NCI-H345 treated with DMSO at 0.1 percent for 48 hours (cell line): ENCODE measurements around the gene OPCML.

Source experiments
- DNase-seq: peaks from one replicate; lab custom pipeline; 2025; ENCODE audit not compliant: unreplicated experiment; lab: John Stamatoyannopoulos, UW

OPCML gene

DNA sequence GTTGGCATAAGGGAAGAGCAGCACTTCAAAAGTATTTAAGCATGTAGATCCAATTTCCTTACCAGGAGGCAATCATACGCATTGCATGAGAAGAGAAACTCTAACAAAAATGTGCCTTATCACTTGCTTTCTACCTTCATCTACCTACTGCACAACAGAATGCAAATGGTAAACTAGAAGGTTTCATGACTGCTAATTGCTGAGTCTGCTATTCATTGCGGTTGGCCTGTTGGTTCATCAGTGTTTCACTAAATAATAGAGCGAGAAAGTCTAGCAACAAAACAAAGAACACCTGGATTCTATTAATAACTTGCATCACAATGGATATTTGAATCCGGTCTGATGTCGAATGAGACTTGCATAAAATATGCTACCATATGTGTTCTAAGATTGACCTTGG, 229.0 kb downstream of the OPCML start:
- no peak for DNase-seq

DNA sequence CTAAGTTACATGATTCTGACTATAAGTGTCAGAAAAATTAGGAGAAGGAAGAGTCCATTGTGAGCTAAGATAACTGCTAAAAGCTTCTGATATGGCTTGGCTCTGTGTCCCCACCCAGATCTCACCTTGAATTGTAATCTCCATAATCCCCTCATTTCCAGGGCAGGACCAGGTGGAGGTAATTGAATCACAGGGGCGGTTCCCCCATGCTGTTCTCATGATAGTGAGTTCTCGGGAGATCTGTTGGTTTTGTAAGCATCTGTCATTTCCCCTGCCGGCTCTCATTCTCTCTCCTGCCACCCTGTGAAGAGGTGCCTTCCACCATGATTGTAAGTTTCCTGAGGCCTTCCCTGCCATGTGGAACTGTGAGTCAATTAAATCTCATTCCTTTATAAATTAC, 230.2 kb downstream of the OPCML start:
- DNase-seq, result no peak

DNA sequence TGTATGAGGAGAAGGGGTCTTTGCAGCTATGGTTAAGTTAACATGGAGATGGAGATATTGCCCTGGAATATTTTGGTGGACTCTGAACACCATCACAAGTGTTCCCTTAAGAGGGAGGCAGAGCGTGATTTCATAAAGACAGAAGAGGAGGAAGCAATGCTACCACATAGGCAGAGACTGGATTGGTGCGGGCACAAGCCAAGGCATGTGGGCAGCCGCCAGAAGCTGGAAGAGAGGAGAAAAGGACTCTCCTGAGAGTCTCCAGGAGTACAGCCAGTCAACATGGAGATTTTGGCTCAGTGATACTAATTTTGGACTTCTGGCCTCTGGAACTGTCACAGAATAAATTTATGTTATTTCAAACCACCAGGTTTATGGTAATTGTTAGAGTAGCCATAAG, 231.6 kb downstream of the OPCML start:
- DNase-seq, result no peak

DNA sequence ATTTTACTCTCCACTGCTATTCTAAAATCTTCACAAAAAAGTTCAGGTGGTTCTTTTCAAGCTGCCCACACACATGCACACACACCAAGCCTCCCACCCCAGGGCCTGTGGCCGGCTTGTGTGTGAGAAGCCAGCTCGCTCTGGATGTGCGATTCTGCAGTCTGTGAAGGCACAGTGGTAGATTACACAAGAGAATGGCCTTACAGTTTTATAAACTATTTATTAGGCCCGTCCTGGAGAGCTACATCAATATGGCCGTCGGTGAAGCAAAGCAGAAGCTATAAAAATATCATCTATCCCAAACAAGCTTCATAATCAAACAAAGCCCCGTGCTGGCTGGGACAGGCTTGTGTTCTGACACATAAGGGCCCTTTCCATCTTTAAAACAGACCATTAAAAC, 240.5 kb downstream of the OPCML start:
- no peak for DNase-seq

DNA sequence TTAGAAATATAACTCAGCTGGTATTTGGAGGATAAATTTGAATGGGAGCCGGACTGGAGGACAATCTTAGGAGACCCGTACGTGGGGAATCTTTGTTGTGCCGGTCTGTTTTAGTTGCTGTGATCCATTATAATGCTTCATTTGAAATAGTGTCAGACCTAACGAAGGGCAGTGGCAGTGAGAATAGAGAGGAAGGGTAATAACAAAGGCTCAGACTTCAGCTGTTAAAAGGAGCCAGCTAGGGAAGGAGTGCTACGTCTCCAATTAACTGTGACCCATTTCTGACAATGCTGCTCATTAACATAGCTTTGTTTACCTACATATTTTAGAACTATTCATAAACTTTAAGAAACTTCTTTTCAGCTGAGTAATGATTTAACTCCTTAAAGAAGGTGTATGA, 246.9 kb downstream of the OPCML start:
- DNase-seq, result no peak

DNA sequence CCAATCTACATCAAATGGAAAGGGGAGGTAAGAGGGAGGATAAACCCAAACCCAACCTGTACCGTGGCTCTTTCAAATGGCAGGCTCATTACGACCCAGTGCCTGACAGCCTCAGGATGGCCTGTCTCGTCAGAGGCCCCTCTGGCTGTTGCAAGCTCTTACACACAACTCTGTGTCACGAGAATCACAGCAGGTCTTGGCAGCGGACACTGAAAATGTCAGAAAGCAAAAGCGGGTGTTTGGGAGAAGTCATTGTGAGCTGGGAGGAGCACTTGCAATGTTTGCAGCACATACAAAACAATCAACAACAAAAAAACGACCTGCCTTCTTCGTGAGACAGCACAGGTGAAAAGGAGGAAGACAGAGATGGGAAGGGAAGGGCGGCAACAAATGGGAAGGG, 248.1 kb downstream of the OPCML start:
- DNase-seq, result no peak

DNA sequence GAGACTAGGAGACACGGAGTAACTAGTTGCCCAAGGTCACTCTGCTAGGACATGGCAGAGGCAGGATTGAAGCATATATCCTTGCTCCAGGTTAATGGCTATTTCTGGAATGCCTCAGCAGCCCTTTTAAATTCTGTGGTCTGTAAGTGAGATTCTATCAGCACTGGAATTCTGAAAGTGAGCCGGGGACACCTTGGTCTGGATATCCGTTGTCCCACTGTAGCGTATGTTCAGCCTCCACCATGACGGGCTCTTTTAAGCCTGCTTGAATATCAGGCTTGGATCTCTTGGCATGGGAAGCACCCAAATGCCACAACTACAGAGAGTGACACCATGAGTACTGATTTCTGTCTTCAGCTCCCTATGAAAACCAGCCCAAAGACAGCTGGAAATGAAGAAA, 254.4 kb downstream of the OPCML start:
- DNase-seq, result no peak

DNA sequence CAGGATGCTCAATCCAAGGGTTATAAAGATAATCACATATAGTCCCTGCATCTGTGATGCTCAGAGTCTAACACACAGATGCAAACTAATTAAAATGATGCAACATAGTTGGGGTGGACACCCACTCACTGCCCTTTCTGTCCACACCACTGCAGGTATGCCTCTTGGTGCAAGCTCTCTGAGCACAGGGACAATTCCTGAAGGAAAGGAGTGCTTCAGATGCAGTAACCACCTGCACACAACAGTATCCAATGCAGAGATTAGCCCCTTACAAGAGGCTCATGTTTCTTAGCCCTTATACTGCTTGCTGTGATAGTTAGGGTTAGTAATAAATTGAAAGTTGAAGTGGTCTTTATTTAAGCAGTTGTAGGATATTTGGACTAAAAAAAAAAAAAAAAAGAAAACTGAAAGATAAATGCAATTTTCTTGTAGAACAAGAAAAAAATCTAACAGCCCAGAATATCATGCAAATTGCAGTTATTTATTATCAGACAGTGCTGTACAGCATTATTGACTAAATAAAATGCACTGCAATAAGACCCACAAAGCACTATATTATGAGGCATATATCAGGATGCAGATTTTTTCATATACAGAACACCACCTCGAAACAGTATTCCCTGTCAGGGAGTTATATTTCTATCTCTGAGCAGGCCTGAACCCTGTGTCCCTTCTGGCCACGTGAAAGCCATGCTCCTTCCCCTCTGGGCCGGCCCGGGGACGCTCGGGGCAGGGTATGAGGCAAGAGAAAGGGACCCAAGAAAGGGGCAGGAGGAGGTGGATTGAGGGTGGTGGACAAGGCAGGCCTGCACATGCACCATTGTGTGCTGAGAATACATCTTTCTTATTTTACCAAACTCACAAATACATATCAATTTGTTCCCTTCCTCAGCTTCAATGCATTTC, 260.2 kb downstream of the OPCML start:
- DNase-seq, result no peak

DNA sequence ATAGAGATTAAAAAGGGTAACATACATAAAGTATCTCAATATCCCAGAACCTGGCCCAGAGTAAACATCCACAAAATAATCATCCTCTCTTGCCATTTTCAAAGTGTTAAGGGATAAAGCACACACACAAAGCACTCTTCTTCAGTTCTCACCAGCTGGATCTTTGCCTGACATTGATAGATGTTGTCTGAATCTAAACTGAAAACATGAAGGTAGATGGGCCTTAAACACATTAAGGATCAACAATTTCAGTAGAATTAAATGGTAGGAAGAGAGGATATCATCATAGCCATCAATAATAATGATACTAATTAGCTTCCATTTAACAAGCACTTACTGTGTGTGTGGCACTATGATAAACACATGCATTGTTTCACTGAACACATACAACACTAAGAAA, 261.1 kb downstream of the OPCML start:
- no peak for DNase-seq

DNA sequence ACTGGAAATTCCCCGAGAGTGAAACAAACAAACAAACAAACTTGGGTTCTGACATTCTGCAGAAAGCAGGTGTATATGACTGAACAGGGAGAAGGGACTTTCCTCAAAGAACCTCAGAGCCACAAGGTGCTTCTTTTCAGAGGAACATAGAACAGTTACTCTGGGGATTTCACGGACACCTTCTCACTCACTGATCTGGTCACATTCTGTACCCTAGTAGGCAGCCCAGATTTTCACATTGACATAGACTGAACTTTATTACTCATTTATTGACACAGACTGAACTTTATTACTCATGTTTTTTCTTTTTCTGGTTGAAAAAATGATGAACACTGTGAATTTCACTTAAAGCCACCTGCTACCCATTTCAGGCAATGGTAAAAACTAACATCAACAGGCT, 263.0 kb downstream of the OPCML start:
- no peak for DNase-seq

DNA sequence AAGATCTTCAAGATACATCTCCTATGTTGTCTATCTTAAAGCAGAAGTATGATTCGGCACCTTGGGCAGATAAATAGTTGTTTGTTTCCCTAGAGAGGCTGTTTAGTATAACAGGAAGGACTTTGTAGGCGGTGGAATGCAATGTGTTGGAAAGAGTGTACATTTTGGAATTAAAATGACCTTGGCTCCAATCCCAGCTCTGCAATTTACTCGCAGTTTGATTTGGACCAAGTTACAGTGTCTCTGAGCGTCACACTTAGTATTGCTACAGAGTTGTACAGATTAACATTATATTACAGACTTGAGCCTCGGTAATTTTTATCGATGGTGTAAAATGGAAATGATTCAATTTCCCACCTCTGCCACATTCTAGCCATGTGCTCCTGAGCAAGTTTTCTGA, 265.3 kb downstream of the OPCML start:
- no peak for DNase-seq

DNA sequence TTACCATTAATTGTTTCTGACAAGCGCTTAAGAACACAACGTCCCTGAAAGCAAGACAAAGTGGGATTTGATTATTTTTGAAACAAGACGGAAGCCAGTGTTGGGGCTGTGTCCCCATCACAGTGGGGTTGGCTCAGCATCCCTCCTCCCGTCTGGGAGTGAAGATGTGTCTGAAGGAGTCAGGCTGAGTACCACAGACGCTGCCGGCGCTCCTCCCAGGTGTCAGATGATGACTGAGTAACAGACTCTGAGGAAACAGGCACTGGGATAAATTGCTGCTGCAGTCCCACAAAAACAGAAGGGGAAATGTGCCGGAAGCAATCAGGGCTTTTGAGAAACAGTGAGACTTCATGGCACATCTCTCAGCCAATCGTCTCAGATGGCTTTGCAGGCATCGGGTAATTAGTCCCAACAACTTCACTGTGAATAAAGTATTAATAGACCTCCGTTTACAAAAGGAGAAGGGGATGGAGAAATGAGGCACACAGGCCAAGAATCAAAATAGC, 266.7 kb downstream of the OPCML start:
- DNase-seq, result no peak

DNA sequence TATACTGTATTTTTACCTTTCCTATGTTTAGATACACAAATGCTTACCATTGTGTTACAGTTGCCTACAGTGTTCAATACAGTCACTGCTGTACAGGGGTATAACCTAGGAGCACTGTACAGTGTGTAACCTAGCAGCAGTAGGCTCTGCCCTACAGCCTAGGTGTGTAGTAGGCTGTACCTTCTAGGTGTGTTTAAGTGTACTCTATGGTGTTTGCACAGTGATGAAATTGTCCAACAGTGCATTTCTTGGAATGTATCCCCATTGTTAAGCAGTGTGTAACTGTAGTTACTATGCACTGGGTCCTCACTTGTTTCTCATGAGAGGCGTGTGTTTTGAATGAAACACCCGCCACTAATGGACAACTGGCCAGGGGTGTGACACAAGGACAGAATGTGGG, 269.0 kb downstream of the OPCML start:
- no peak for DNase-seq

DNA sequence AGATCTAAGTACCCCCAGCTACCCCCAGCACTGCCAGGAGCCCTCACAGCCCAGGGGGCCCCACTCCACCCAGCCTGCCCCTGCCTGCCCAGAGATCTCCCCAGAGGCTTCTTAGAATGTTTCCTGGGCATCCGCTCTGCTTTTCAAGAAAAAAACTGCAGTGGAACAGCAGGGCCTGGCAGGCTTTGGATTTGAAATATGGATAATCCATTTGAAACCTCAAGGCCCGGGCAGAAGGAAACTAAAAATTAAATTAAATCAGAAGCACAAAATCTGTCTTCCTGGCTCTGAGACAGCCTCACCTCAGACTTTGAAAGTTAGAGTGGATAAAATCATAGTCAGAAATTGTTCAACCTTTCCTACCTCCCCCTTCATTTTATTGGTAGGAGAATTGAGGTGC, 273.6 kb downstream of the OPCML start:
- no peak for DNase-seq

DNA sequence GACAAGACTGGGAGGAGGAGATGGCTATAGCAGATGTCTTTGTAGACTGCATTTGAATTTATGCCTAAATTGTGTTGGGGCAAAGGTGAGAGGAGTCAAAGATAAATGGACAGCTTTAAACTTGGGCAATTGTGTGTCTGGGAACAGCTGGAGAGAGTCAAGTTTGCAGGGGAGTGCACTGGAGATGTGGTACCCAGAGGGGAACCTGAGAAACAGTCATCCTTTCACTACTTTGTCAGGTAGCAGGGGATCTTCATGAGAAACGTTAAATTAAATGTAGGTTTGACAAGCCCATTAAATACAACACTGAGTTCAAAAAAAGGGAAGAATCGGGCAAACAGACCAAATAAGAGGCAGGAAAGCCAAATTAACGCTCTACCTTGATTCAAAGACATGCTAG, 277.7 kb downstream of the OPCML start:
- no peak for DNase-seq

DNA sequence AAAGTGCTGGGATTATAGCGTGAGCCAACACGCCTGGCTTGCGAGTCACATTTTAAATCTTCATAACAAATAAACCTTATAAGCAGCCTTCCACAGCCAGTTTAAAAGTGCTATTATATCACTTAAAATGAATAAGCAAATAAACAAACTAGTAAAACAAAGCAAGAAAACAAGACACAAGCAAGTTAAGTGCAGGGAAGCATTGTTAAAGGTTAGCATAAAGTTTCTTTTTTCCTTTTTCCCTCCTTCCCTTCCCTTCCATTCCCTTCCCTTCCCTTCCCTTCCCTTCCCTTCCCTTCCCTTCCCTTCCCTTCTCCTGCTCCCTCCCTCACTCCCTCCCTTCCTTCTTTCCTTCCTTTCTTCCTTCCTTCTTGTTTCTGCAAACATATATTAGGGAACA, 278.7 kb downstream of the OPCML start:
- no peak for DNase-seq

DNA sequence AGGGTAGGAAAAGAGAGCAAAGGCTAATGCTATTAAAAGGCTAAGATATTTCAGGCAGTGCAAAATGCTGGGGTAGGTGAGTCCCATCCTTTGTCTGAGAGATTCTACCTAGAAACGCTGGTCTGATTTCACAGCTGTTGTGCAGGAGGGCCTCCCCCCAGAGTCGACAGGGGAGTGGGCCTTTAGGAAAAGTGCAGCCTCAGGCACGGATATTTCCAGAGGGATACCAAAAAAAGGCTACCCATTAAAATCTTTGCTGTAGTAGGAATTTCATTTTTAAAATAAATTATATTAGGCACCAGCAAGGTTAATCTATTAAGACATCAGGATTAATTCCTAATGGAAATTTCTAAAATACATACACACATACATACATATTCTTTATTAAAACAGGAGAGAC, 280.5 kb downstream of the OPCML start:
- DNase-seq, result no peak

DNA sequence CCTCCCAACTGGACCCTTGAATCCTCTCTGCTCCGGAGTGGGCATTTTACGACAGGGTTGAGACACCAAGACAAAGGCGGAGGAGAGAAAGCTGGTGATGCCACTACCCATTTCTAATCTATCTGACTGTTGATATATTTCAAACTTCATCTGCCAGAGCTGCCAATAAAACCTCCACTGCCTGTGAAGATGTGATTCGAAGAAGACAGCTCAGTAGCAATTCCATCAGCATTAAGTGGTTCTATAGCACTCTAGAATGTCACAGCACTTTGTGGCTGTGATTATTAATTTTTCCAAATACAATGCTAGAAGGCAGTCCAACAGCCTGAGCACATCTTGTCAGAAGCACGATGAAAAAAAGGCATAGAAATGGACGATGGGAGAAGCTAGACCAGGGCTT, 282.8 kb downstream of the OPCML start:
- DNase-seq, result no peak

DNA sequence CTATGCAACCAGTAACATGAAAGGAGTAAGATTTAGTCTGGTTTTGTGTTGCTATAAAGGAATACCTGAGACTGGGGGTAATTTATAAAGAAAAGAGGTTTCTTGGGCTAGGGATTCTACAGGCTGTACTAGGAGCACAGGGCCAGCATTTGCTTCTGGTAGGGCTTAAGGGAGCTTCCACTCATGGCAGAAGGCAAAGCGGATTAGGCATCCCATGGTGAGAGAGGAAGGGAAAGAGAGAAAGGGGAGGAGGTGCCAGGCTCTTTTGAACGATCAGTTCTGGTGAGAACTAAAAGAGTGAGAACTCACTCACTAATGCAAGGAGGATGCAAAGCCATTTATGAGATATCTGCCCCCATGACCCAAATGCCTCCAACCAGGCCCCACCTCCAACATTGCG, 283.2 kb downstream of the OPCML start:
- DNase-seq, result no peak

DNA sequence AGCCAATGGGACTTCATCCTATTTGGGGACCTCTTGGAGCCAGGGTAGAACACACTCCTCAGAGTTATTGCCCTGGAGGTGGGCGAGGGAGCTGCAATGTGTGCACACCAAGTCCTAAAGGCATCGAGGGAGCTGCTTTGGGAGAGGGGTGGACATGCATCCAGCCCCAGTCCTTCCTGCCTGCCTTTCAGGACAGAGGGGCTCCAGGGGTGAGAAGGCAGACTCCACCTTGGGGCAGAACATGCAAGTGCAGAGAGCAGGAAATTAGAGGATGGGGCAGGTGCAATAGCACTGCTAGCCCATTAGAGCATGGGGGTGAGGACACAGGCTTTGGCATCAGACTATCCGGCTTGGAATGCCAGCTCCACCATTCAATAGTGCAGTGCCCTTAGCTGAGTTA, 288.5 kb downstream of the OPCML start:
- no peak for DNase-seq

DNA sequence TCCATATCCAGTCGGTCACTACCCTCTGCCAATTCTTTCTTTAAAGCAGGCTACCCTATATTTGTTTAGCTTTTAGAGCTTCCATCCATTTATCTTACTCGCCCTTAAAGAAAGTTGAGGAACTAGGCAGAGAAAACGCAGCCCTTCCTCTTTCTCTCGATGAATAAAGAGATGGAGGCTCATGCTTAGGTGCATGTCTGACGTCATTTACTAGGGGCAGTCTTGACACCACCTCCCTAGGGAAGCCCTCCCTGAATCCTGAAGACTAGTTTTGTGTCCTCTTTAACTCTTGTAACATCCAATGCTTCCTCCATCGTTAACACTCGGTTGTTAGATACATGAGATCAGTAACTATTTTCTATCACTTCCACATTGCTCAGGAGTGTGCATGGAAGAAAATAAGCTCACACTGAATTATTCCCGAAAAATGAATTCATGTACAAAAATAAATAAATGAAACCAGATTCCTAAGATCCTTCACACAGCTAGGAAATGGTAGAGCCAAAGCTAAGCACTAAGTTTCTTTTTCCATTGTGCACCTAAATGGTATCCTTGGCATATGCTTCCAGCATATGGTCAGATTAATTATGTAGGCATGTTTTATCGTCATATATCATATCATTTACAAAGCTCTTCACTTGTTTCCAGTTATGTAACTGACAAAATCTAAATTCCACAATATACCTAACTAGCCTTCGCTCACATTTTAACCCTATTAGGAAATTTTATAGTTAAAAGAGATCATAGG, 291.2 kb downstream of the OPCML start:
- no peak for DNase-seq

DNA sequence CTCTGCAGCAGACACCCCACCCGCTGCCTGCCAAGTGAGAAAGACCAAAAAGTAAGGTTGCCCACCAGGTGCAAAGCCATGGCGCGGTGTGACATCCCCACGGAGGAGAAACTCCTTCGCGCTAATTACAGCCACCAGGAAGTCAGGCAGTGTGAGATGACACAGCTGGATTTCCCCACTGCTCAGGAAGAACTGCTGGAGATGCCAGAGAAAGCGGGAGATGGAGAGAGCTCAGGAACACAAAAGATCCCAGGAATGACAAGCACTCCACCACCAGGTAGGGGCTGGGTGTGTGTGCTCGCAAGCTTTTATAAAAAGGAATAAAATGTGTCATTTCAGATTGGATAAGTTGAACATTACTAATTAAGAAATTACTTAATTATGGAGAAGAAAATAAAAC, 292.7 kb downstream of the OPCML start:
- DNase-seq, result no peak
